ENCODE data around the gene LRGUK. TPM values are rescaled to one million over a fixed set of nuclear protein-coding genes. Genes with fewer than 3 reads are reported as not detected.

Gene LRGUK
- total RNA-seq, 1 donor, result 0.72 TPM

DNA sequence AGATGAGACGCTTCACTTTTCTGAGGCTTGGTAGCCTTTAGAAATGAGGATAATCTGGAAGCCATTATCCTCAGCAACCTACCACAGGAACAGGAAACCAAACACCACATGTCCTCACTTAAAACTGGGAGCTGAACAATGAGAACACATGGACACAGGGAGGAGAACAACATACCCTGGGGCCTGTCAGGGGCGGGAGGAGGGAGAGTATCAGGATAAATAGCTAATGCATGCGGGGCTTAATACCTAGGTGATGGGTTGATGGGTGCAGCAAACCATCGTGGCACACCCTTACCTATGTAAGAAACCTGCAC lies 48.9 kb downstream of the LRGUK start:
- TF ChIP-seq, protein P1, sequence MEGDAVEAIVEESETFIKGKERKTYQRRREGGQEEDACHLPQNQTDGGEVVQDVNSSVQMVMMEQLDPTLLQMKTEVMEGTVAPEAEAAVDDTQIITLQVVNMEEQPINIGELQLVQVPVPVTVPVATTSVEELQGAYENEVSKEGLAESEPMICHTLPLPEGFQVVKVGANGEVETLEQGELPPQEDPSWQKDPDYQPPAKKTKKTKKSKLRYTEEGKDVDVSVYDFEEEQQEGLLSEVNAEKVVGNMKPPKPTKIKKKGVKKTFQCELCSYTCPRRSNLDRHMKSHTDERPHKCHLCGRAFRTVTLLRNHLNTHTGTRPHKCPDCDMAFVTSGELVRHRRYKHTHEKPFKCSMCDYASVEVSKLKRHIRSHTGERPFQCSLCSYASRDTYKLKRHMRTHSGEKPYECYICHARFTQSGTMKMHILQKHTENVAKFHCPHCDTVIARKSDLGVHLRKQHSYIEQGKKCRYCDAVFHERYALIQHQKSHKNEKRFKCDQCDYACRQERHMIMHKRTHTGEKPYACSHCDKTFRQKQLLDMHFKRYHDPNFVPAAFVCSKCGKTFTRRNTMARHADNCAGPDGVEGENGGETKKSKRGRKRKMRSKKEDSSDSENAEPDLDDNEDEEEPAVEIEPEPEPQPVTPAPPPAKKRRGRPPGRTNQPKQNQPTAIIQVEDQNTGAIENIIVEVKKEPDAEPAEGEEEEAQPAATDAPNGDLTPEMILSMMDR (IDR thresholded peaks at IDR 0.05; ENCODE audit: extremely low read depth, low read depth, low read length), result no peak
- no peaks in the 10 kb centered on the region for H3K4me1 ChIP-seq (ENCODE audit: insufficient read depth, low read length)
- no peak overlapping the region for H2AFZ ChIP-seq (ENCODE audit: low read length)
- H3K27me3 ChIP-seq (ENCODE audit: insufficient read depth, low read length), result no peaks in the 10 kb centered on the region
- no peaks in the 10 kb centered on the region for H3K79me2 ChIP-seq (ENCODE audit: insufficient read depth, low read length)
- H3K4me2 ChIP-seq (ENCODE audit: insufficient read depth, low read length), result no peak overlapping the region
- H4K20me1 ChIP-seq (ENCODE audit: insufficient read depth, low read length), result no peaks in the 10 kb centered on the region
- H3K27ac ChIP-seq (ENCODE audit: low read depth, low read length), result no peak overlapping the region
- H3K36me3 ChIP-seq (ENCODE audit: insufficient read depth, low read length), result no peaks in the 10 kb centered on the region
- DNase-seq (ENCODE audit: insufficient read length, low spot score, missing footprints), result no peak
- no peaks in the 10 kb centered on the region for H3K9me3 ChIP-seq (ENCODE audit: low read depth, low read length)
- no peak overlapping the region for H3K4me3 ChIP-seq (ENCODE audit: insufficient read depth, low read length)

DNA sequence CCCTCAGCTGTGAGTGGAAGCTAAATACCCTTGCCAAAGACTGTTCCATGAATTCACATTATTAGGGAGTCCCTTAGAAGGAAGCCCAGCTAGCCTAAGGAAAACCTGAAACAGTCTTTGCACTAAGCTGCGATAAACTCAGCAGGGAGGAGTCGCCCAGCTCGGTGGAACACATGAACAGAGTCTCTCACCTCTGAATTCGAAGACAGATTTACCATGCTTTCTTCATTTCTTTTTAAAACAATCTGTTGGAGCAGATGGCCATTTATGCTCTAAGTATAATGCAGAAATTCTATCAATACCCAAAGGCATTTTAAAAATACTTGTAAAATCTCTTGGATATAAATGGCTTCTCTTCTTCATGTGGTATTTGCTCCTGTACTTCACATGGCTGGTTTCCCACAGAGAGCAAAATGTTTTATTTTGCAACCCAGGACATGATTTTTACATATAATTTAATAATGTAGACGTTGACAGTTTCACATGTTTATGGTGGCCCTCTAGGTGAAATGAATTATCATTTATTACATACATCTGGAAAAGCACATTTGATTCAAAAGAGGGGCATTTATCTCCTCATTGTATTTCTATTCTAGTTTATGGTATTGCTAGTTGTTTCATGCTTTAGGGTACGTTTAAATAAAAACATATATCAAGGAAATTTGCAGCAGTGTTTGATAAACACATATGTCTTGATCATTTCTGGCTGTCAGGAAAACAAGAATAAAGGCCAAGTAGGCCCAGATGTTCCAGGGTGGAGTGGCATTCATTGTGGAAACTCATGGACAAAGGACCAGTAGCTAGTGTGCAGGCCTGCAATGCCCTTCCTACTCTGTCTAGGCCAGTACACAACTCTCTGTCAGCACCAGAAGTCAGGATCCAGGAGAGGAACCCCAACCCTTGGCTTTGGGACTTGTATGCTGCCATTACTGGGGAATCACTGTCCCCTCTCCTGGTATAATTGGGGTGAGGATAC lies 52.2 kb downstream of the LRGUK start:
- Histone ChIP-seq H3K4me2 (ENCODE audit: insufficient read depth, low read length) (no peak overlapping the region), H3K36me3 (ENCODE audit: insufficient read depth, low read length) (no peaks in the 10 kb centered on the region), H3K4me3 (ENCODE audit: insufficient read depth, low read length) (no peak overlapping the region), H3K4me1 (ENCODE audit: insufficient read depth, low read length) (no peaks in the 10 kb centered on the region), H3K9me3 (ENCODE audit: low read depth, low read length) (no peaks in the 10 kb centered on the region), H3K79me2 (ENCODE audit: insufficient read depth, low read length) (no peaks in the 10 kb centered on the region), H3K27me3 (ENCODE audit: insufficient read depth, low read length) (no peaks in the 10 kb centered on the region), H2AFZ (ENCODE audit: low read length) (no peak overlapping the region), H3K27ac (ENCODE audit: low read depth, low read length) (no peak overlapping the region), H4K20me1 (ENCODE audit: insufficient read depth, low read length) (no peaks in the 10 kb centered on the region)
- TF ChIP-seq, protein P1 (IDR thresholded peaks at IDR 0.05; ENCODE audit: extremely low read depth, low read depth, low read length), result no peak
- no peak for DNase-seq (ENCODE audit: insufficient read length, low spot score, missing footprints)

DNA sequence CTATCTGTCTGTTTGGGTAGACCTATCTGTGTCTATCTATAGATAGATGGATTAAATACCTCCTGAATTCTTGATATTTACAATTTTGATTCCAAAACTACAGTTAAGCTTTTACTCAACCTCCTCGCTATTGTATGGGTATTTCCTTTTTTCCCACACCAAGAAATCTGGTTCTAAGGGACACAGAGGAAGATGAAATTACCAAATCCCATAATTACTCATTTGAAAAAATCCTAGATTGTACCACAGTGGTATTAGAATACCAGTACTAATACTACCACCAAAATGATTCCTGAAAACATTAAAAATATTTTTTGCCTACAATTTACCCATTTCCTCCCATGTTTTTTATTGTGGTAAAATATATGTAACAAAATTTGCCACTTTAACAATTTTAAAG lies 53.2 kb downstream of the LRGUK start:
- H3K36me3 ChIP-seq (ENCODE audit: insufficient read depth, low read length), result no peaks in the 10 kb centered on the region

DNA sequence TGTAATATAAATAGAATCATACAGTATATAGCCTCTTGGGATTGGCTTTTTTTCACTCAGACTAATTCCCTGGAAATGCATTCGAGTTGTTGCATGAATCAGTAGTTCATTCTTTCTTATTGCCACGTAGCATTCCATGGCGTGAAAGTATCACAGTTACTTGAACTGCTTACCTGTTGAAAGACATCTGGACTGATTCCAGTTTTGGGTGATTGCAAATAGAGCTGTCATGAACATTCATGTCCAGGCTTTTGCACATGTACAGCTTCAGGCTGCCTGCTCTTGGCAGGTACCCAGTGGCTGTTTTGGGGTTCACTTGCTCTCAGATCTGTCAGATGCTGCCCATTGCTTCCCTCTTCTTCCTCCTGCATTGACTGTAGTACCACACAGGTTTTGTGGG lies 54.9 kb downstream of the LRGUK start:
- no peak overlapping the region for H3K4me3 ChIP-seq (ENCODE audit: insufficient read depth, low read length)
- no peaks in the 10 kb centered on the region for H3K36me3 ChIP-seq (ENCODE audit: insufficient read depth, low read length)
- H2AFZ ChIP-seq (ENCODE audit: low read length), result no peak overlapping the region
- H3K27ac ChIP-seq (ENCODE audit: low read depth, low read length), result no peak overlapping the region
- TF ChIP-seq, protein P1 (IDR thresholded peaks at IDR 0.05; ENCODE audit: extremely low read depth, low read depth, low read length), result no peak
- DNase-seq (ENCODE audit: insufficient read length, low spot score, missing footprints), result no peak
- no peaks in the 10 kb centered on the region for H3K79me2 ChIP-seq (ENCODE audit: insufficient read depth, low read length)
- no peaks in the 10 kb centered on the region for H4K20me1 ChIP-seq (ENCODE audit: insufficient read depth, low read length)
- no peaks in the 10 kb centered on the region for H3K9me3 ChIP-seq (ENCODE audit: low read depth, low read length)
- peaks cover 10% of the 10 kb centered on the region for H3K4me1 ChIP-seq (ENCODE audit: insufficient read depth, low read length)
- no peaks in the 10 kb centered on the region for H3K27me3 ChIP-seq (ENCODE audit: insufficient read depth, low read length)
- no peak overlapping the region for H3K4me2 ChIP-seq (ENCODE audit: insufficient read depth, low read length)

More for the DNA sequence above, 53.2 kb downstream of the LRGUK start:
- Histone ChIP-seq H3K9me3 (ENCODE audit: low read depth, low read length) (no peaks in the 10 kb centered on the region), H3K4me2 (ENCODE audit: insufficient read depth, low read length) (no peak overlapping the region), H2AFZ (ENCODE audit: low read length) (no peak overlapping the region), H3K79me2 (ENCODE audit: insufficient read depth, low read length) (no peaks in the 10 kb centered on the region), H3K27me3 (ENCODE audit: insufficient read depth, low read length) (no peaks in the 10 kb centered on the region), H4K20me1 (ENCODE audit: insufficient read depth, low read length) (no peaks in the 10 kb centered on the region), H3K4me1 (ENCODE audit: insufficient read depth, low read length) (no peaks in the 10 kb centered on the region), H3K4me3 (ENCODE audit: insufficient read depth, low read length) (no peak overlapping the region), H3K27ac (ENCODE audit: low read depth, low read length) (no peak overlapping the region)
- no peak for DNase-seq (ENCODE audit: insufficient read length, low spot score, missing footprints)
- TF ChIP-seq, protein P1 (IDR thresholded peaks at IDR 0.05; ENCODE audit: extremely low read depth, low read depth, low read length), result no peak
